HG03558 (cell line): ENCODE results near the gene MORC1.

Experiments
- ATAC-seq: cut with Tn5 transposase; IDR thresholded peaks from one replicate; pipeline ENCODE4 v1.9.1; 2021; ENCODE audit warnings: moderate number of reproducible peaks; ENCODE audit not compliant: unreplicated experiment; ENCODE audit errors: extremely low read depth

Gene MORC1

DNA sequence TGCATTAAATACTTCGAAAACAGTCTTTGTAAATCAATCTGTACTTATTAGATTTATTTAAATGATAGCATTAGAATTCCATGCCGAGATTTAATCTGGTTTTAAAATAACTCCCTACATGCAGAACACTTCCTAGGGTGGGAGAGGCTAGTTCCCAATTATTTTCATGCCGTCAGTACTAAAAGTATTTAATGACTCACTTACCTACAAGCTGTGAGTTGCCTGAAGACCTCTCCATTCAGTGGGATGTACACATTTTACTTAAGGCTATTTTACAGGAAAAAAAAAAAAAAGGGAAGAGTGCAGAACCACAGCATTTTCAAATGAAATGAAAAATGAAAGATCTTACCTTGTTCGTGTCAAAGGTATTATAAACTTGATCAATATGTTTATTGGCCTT is 164.7 kb downstream of the MORC1 start:
- ATAC-seq: no peak

DNA sequence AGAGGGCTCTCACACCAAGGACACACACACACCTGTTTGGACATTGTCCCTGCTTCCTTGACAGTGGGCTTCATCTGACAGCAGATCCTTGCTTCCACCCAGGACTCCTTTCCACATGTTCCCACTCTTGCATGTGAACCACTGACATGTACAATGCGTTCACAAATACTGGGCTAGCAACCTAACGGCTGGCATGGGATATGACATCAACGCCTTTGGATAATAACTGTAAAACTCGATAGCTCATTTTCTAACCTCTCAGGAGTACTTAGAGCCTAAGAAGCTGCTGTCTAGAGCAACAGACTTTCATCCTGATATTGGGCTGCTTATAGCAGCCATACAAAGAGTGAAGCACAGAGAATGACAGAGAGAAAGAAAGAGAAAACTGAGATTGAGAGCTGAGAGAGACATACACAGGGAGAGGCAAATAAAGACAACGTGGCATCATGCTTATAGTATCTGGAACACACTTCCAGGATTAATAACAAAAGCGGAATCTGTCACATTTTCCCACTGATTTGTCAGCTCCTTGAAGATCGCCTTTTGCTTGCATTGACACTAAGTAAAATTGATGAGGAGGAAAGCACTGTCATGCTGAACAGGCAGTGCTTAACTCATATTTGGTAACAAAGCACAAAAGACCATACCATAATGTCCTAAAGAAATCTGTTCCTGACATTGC is 166.0 kb downstream of the MORC1 start:
- no peak for ATAC-seq

DNA sequence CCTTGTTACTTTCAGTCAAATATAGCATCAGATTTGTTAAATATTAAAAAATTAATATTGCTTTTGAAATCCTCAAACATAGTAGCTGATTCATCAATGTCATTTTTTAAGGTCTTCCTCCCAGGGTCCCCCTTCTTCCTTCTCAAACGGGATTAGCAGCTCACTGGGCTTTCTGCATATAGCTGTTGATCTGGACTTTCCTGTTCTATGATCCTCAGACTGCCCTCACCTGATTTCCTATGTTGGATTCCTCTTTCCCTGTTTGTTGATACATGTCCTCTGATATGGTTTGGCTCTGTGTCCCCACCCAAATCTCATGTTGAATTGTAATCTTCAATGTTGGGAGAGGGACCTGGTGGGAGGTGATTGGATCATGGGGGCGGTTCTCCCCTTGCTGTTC is 170.1 kb downstream of the MORC1 start:
- ATAC-seq: no peak

DNA sequence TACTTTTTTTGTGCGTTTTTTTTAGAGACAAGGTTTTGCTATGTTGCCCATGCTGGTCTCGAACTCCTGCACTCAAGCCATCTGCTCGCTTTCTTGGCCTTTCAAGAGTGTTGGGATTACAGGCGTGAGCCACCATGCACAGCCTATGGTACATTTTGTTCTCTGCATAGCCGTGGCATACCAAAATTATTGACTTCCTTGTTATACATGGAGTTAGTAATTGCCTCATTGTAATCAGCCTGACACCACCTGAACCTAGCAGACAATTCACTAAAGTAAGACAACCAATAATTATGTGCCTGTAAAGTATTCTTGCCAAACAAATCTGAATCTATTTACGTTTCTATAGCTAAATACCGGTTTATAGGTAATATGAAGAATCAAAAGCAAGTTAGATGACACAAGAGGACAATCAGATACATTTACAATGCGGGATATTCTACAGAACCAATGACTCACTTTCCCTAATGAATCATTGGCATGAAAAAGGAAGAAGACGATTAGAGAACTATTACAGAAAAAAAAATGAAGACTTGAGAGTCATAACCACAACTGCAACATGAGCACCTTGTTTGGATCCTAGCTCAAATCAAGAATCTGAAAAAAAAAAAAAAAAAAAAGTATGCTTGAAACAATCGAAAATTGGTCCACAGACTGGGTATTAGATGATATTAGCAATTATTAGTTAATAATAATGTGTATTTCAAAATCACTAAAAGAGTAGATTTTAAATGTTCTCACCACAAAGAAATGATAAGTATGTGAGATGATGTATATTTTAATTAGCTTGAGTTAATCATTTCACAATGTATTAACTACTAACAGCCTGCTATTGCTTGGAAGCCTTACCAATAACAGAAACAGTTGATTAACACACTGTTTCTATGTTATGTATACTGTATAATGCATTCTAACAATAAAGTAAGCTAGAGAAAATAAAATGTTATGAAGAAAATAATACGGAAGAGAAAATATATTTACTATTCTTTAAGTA is 171.3 kb downstream of the MORC1 start:
- ATAC-seq: no peak

DNA sequence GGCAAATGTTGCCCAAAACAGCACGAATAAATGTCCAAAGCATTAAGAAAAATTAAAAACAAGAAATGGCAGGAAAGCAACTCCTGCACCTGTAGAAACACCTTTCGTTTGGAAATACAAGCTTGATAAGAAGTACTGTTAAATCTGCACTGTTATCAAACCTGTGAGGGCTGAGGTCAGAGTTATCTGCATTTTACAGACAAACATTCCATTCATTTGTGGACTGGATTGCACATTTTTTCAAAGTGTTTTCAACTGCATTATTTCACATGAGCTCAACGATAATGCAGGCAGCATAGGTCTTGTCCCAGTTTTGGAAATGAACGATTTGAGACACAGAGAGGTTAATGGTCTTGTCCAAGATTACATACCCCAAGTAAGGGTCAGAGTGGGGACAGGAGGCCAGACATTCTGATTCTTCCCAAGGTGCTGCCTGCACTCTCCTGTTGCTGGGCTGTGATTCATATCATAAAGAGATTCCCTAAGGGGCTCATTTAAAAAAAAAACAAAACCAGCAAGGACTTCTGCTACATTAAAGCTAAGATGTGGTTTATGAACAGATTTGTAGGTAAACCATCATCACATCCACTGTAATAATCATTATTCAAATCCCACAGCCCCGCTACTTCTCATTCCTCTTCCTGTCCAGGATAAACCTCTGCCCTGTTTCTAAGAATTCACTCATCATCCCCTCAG is 177.2 kb downstream of the MORC1 start:
- ATAC-seq: no peak

DNA sequence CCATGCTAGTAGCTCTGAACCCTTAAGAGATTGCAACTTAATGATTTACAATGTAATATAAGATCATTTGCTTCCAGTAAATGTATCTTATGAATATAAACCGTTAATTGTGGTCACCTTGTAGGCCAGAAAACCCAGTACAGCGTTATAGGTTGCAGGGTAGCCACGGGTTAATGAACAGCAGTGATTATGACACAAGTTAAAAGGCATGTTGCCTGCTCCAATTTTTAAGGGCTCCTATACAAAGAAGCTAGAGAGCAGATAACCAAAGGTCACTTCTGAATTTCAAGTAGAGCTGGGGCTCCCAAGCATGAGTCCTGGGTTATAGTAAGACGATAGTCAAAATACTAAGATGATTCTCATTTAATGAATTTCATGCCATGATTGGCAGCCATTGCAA is 177.8 kb downstream of the MORC1 start:
- ATAC-seq: no peak

DNA sequence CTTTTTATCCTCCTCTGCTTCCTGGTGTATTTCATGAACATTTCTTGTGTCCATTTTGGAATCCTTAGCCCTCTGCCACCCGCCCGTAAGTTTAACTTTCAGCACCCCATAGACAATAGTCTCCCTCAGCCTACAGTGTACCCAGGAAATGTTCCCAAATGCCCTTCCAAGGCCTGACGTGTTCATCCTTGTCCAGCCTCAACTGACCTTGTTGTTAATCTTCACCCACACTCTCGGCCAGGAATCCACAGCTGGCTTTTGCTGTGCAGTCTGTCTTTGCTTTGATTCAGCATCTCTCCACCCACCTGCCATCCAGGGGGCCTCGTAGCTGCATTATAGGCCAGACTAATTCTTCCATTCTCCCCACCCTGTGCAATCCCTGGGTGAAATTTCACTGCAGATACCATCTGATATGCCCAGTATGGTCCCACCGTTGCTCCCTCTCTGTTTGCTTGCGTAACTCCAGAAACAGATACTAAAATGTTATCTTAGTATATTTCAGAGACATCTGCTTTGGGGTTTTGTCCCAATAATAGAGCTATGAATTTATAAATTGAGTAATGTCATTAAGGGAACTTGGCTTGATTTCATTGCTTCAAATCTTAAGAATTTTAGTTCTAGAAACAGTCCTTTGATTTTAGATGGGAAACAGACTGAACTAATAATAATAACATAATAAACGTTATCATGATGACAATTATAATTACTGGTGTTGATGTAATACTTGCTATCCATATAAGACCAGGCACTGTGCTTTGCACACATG is 180.8 kb downstream of the MORC1 start:
- ATAC-seq: no peak

DNA sequence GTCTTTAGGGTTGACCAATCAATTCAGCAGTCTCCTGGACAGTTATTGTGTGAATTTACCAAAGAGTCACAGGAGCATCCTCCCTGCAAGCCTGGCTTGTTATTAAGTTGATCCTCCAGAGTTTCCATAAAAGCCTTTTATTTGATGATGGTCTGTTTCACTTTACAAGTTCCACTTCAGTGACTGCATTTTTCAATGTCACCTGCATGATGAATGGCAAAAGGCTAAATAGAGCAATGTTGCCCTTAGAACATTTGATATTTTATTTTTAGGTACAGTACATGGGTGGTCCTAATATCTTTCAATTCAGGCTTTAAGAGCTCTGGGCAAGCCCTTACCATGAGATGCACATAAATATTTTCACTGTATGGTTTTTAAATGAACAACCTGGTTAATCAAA is 186.9 kb downstream of the MORC1 start:
- no peak for ATAC-seq

DNA sequence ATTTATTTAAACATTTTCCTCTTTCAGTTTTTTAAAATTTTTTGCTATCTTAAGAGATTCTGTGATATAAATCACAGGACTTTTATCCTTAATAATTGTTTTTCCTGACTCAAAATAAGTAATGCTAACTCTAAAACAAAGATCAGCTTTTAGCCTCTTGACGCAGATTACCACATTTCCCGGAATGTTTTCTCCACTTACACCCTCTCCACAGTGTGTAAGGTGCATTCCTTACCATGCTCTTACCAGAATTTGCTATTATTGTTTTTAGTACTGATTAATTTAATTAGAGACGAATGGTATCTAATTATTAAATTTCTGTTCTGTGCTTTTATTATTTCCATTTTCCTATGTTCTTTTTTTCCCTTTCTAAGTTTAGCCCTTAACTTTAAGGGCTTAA is 199.1 kb downstream of the MORC1 start:
- ATAC-seq: no peak

DNA sequence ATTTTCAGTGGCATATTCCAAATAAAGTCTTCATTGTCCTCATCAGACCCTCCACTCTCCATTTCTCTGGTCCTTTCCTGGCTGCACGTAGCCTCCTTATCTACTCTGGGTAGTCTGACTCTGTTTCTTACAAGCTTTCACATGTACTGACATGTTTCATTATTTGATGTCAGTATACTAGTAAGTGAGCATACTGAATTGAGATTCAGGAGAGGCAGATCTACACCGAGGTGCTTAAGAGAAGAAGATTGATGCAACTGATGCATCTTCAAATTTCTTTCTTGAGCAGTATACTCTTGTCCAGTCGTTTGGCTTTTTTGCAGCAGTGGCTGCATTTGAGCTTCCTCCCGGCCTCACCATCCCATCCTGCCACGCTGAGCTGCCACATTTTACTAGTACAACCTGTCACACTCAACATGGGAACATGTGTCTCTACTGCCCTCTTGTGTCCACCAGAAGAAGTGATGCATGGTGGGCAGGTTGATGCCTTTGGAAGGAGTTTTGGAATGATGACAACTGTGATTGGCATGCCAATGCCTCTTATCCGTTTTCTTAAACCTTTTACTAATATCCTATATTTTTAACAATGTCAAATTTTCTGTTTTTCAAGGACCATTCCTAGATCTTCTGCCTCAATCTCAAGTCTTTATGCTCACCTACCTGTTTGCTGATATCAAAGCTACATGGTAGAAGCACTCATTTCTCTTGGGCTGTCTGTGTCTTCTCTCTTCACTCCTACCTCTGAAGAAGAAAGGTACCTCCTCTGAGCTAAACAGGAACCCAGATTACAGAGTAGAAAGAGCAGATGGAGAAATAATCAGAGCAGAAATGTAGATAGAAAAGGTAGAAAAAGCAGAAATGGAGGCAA is 202.9 kb downstream of the MORC1 start:
- ATAC-seq: peak; percentile 90

DNA sequence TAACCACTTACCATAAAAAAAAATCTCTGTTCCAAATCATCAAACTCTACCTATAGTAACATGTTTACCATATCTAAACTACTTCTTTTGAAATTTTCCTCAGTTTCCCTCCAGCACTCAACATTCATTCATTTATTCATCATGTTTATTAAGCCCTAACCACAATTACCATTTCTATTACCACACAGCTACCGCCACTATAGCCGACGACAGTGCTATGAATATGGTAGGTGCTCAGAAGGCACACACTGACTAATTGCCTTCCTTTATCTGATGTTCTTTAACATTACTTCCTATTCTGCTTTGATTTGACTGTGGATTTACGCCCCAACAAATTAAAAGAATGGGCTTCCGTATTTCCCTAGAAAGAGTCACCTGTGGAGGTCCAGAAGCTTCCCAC is 208.1 kb downstream of the MORC1 start:
- no peak for ATAC-seq
